ENCODE data around the gene SRPX2. TPM values are rescaled to one million over a fixed set of nuclear protein-coding genes. Genes with fewer than 3 reads are reported as not detected.

Gene SRPX2, protein sequence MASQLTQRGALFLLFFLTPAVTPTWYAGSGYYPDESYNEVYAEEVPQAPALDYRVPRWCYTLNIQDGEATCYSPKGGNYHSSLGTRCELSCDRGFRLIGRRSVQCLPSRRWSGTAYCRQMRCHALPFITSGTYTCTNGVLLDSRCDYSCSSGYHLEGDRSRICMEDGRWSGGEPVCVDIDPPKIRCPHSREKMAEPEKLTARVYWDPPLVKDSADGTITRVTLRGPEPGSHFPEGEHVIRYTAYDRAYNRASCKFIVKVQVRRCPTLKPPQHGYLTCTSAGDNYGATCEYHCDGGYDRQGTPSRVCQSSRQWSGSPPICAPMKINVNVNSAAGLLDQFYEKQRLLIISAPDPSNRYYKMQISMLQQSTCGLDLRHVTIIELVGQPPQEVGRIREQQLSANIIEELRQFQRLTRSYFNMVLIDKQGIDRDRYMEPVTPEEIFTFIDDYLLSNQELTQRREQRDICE
- total RNA-seq: 95.5 and 151 TPM in 2 replicates

DNA sequence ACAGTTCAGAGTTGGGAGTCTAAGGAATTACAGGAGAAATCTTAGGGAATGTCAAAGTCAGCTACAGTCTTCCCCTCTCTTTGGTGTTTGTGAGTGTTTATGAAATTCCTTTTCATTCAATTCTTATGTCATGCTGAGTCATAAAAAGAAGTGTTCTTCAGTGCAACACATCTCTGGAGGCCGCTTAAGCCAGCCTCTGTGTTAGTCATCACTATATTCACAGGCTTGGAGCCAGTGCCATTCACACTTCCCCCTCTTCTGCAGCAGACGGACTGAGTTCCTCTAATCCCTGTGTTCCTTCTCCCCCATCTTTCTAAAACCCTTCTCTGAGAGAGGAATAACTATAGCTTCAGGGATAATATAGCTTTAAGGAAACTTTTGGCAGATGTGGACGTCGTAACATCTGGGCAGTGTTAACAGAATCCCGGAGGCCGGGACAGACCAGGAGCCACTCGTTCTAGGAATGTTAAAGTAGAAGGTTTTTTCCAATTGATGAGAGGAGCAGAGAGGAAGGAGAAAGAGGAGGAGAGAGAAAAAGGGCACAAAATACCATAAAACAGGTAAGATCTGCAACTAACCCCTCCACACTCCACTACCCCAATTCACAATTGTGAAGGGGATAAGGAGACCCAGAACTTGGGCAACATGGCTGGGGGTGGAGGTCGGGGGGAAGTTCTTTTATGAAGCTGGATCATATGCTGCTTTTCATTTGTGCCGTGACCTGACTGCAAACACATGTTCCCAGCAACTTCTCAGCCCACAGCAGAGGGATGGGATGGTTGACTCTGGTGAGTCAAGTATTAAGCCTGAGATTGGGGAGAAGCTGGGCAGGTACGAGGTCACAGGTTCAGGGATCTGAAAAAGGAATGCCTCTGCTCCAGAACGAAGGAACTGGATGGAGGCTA is at the start of gene SRPX2:
Gene SRPX2, plus strand, starts transcription at position 244 of the 905 bp plus-strand sequence. CDS start 2,124 bp downstream, outside the sequence.

DNA sequence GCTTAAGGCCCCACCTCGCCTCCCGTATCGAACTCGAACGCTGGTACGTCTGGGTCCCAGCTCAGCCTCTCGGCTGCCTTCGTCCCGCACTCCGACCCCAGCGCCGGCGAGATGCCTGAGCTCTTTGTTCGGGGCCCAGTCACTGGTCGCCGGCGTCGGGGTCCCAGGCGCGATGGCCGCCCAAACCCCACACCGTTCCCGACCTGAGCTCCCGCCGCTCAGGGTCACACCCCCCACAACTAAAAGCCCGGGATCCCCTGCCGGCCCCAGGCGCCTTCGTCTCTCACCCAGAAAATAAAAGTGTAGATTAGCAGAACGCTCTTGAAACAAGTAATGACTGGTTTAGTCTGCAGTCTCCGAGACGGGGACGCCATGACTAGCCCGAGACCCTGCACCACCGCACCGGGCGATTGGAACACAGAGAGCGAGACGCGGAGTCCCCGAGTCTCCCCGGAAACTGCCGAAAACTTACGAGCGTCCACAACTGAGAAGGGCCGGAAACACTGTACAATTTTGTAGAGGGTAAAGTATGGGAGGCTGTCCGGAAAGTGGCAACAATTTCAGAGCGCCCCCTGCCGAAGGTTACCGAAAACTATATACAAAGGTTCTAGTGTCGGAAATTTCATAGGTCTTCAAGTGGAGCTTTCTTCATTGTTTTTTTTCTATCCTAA is 7.5 kb upstream of the SRPX2 start, which contains the start of gene TSPAN6:
Gene TSPAN6, minus strand, starts transcription at position 486 of the 671 bp plus-strand sequence. Its CDS starts 112 bp downstream, at position 374.

Other genes starting within 250 kb of the SRPX2 start
- 0.47 and 1.2 TPM in 2 replicates for gene PCDH19, start 233.9 kb upstream of the SRPX2 start, total RNA-seq
- not detected in 2 replicates for gene TNMD, start 59.3 kb upstream of the SRPX2 start, total RNA-seq
- 40.5 and 48.1 TPM in 2 replicates for gene TSPAN6, start 7.4 kb upstream of the SRPX2 start, total RNA-seq
- gene SYTL4, start 87.9 kb downstream of the SRPX2 start, total RNA-seq: 14.2 and 17.2 TPM in 2 replicates
- gene CSTF2, start 176.2 kb downstream of the SRPX2 start, total RNA-seq: 20.0 and 22.7 TPM in 2 replicates
- 0.09 TPM in 1 of 2 replicates, not detected in the other for gene NOX1, start 230.2 kb downstream of the SRPX2 start, total RNA-seq